ENCODE results near the gene DHX36. TPM values are rescaled to one million over a fixed set of nuclear protein-coding genes. Genes with fewer than 3 reads are reported as not detected.

Gene DHX36
- total and polyA plus RNA-seq, 7 donors = 41.8 to 117 (median 72.3) TPM

DNA sequence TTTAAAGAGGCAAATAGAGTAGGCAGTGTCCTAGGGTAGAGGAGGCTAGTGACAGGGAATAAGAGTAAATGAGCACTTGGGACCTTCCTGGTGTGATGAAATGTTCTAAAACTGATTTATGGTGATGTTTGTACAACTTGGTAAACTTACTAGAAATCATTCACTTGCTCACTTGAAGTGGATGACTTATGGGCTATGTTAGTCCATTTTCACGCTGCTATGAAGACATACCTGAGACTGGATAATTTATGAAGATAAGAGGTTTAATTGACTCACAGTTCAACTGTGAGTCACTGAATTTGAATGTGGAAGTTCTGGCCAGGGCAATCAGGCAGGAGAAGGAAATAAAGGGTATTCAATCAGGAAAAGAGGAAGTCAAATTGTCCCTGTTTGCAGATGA lies 31.7 kb upstream of the DHX36 start:
- ATAC-seq (no peak), DNase-seq (no peak)
- TF ChIP-seq, protein P1, sequence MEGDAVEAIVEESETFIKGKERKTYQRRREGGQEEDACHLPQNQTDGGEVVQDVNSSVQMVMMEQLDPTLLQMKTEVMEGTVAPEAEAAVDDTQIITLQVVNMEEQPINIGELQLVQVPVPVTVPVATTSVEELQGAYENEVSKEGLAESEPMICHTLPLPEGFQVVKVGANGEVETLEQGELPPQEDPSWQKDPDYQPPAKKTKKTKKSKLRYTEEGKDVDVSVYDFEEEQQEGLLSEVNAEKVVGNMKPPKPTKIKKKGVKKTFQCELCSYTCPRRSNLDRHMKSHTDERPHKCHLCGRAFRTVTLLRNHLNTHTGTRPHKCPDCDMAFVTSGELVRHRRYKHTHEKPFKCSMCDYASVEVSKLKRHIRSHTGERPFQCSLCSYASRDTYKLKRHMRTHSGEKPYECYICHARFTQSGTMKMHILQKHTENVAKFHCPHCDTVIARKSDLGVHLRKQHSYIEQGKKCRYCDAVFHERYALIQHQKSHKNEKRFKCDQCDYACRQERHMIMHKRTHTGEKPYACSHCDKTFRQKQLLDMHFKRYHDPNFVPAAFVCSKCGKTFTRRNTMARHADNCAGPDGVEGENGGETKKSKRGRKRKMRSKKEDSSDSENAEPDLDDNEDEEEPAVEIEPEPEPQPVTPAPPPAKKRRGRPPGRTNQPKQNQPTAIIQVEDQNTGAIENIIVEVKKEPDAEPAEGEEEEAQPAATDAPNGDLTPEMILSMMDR (IDR thresholded peaks at IDR 0.05) = no peak
- Histone ChIP-seq H3K36me3 (ENCODE audit: insufficient read depth in 1 of 2, low read depth in 1 of 2) (no peaks in the 10 kb centered on the region), H3K4me1 (no peaks in the 10 kb centered on the region), H3K4me3 (no peak overlapping the region), H3K27me3 (ENCODE audit: insufficient read depth in 3 of 3, low read length in 2 of 3) (peaks cover 0 to 4% (median 0%) of the 10 kb centered on the region in 3 donors), H3K27ac (no peak overlapping the region), H3K9me3 (no peaks in the 10 kb centered on the region)
- intact Hi-C loops (cut with DNase I) = no loop called here
- WGBS, 3 donors = 24 to 39% (median 28%) methylated on average over 1 of the region's 1 CpG

DNA sequence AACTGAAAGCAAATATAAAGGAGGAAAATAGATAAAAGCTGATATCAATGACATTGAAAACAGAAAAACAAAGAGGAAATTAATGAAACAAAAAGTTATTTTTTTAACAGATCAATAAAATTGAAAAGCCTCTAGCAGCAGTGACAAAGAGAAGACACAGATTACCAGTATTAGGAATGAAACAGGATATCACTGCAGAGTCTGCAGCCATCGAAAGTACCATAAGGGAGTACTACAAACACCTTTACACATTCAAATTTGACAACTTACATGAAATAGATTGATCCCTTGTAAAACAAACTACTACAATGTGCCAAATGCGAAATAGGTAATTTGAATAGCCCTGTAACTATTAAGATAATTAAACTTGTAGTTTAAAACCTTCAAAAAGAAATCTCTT lies 24.9 kb upstream of the DHX36 start:
- ATAC-seq (no peak), DNase-seq (no peak)
- intact Hi-C loops (cut with DNase I) = no loop called here
- peaks cover 0 to 6% (median 0%) of the 10 kb centered on the region in 3 donors for H3K27me3 ChIP-seq (ENCODE audit: insufficient read depth in 3 of 3, low read length in 2 of 3)
- H3K4me1 ChIP-seq = no peaks in the 10 kb centered on the region
- no peak overlapping the region for H3K4me3 ChIP-seq
- 28 to 38% (median 33%) methylated on average over 2 of the region's 2 CpGs for WGBS, 3 donors
- no peaks in the 10 kb centered on the region for H3K36me3 ChIP-seq (ENCODE audit: insufficient read depth in 1 of 2, low read depth in 1 of 2)
- no peaks in the 10 kb centered on the region for H3K9me3 ChIP-seq
- H3K27ac ChIP-seq = no peak overlapping the region
- TF ChIP-seq, protein P1 (IDR thresholded peaks at IDR 0.05) = no peak

DNA sequence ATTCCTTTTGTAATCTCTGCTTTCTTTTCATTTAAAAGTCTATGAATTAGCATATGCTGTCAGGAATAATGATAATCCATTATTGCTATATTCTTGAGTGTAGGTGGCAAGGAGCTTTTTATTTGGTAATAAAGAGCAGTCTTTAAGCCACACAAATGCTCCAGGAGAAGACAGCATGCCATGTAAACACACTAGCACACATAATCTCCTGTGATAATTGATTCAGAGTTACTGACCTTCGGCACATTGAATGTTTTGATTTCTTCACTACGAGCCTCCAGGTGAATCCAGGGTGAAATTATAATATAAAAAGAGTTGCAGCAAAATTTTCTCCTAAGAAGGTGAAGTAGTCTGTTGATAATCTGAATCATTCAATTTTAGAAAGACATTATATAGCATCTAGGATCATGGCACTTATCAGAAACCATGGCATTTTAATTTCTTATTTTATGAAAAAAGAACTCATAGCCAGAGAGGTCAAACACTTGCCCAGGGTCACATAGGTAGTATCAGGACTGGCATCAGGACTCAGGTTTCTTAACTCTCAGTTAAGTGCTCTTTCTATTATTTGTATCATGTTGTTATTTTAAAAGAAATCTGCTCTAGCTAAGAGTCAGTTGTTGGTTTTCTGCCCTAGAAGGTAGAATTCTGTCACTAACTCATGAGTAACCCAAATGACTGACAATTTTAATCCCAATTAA lies 21.3 kb upstream of the DHX36 start:
- ATAC-seq = no peak
- 29 to 33% (median 30%) methylated on average over 2 of the region's 2 CpGs for WGBS, 3 donors
- no peaks in the 10 kb centered on the region for H3K4me1 ChIP-seq
- H3K9me3 ChIP-seq = no peaks in the 10 kb centered on the region
- no peaks in the 10 kb centered on the region for H3K36me3 ChIP-seq (ENCODE audit: insufficient read depth in 1 of 2, low read depth in 1 of 2)
- intact Hi-C loops (cut with DNase I) = no loop called here
- no peak overlapping the region for H3K27ac ChIP-seq
- no peak for DNase-seq
- H3K27me3 ChIP-seq (ENCODE audit: insufficient read depth in 3 of 3, low read length in 2 of 3) = peaks cover 0 to 6% (median 0%) of the 10 kb centered on the region in 3 donors
- H3K4me3 ChIP-seq = no peak overlapping the region
- TF ChIP-seq, protein P1 (IDR thresholded peaks at IDR 0.05) = no peak

DNA sequence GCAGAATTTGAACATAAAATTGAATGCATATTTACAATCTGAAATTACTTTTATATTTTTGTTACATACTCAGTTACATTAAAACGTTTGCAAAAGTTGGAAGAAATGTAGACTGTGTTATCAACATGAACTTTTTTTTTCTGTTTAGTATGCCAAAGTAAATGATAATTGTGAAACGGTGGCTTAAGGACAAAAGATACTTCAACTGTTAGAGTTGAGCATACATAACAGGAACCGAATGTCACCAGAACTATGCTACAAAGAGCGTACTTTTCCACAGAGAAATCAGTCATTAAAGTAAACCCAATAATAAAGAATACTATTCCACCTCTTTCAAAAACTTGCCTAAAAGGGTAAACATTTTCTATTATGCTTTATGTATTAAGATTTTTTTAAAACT lies 14.3 kb upstream of the DHX36 start:
- DNase-seq (no peak), ATAC-seq (no peak)
- TF ChIP-seq, protein P1 (IDR thresholded peaks at IDR 0.05) = no peak
- 73 to 75% (median 73%) methylated on average over 4 of the region's 4 CpGs for WGBS, 3 donors
- intact Hi-C loops (cut with DNase I) = no loop called here
- no peaks in the 10 kb centered on the region for H3K4me1 ChIP-seq
- no peaks in the 10 kb centered on the region for H3K36me3 ChIP-seq (ENCODE audit: insufficient read depth in 1 of 2, low read depth in 1 of 2)
- no peak overlapping the region for H3K27ac ChIP-seq
- H3K4me3 ChIP-seq = no peak overlapping the region
- no peaks in the 10 kb centered on the region for H3K9me3 ChIP-seq
- H3K27me3 ChIP-seq (ENCODE audit: insufficient read depth in 3 of 3, low read length in 2 of 3) = no peaks in the 10 kb centered on the region

- H3K27ac ChIP-seq = no peak overlapping the region
- H3K9me3 ChIP-seq = no peaks in the 10 kb centered on the region
- TF ChIP-seq, protein P1 (IDR thresholded peaks at IDR 0.05) = no peak
- DNase-seq (no peak), ATAC-seq (no peak)
- H3K4me1 ChIP-seq = no peaks in the 10 kb centered on the region
- no peaks in the 10 kb centered on the region for H3K36me3 ChIP-seq (ENCODE audit: insufficient read depth in 1 of 2, low read depth in 1 of 2)
- H3K4me3 ChIP-seq = no peak overlapping the region
- intact Hi-C loops (cut with DNase I) = no loop called here
- 83 to 89% (median 87%) methylated on average over 6 of the region's 6 CpGs for WGBS, 3 donors
- H3K27me3 ChIP-seq (ENCODE audit: insufficient read depth in 3 of 3, low read length in 2 of 3) = no peaks in the 10 kb centered on the region
These were observed 13.7 kb upstream of the DHX36 start for GRCh38 chr3:154338008-154338407.
